Measurements from ENCODE around the gene FSHR. TPM values are rescaled to one million over a fixed set of nuclear protein-coding genes. Genes with fewer than 3 reads are reported as not detected.

FSHR gene
- total and polyA plus RNA-seq, 4 donors: not detected

DNA sequence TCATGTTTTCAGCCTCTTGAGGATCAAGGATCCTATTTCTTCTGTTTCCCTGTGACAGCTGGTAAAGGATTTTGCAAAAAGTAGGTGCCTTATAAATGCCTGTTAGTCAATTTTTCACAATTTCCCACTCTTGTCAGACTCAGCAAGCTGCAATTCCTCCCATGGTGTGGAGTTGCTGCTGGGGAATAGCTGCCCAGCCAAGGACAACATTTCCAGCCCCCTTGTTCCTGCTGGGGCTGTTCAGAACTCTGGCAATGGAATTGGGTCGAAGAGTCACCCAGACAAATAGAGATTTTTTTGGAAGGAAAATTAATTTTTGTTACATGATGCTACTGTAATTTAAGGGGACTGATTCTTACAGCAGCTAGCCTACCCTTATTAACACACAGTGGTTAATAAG lies 43.7 kb downstream of the FSHR start:
- no peaks in the 10 kb centered on the region for H3K27me3 ChIP-seq (ENCODE audit: control insufficient read depth in 4 of 4, insufficient read depth in 4 of 4, low read length in 3 of 4)
- DNase-seq (ENCODE audit: low spot score): no peak
- no peak overlapping the region for H3K27ac ChIP-seq (ENCODE audit: low read depth in 1 of 2, low read length in 2 of 2)
- 56% methylated on average over 1 of the region's 1 CpG for WGBS
- H3K4me1 ChIP-seq (ENCODE audit: control insufficient read depth in 4 of 4, insufficient read depth in 4 of 4, low read length in 3 of 4): no peaks in the 10 kb centered on the region
- TF ChIP-seq REST (IDR thresholded peaks at IDR 0.05) (no peak), ZBTB33 (IDR thresholded peaks at IDR 0.05) (no peak), JUND (IDR thresholded peaks at IDR 0.05) (no peak), YY1 (IDR thresholded peaks at IDR 0.05) (no peak), MAX (IDR thresholded peaks at IDR 0.05) (no peak), RAD21 (IDR thresholded peaks at IDR 0.05) (no peak), FOXA1 (IDR thresholded peaks at IDR 0.05) (no peak), RXRA (IDR thresholded peaks at IDR 0.05) (no peak), HNF4A (conservative IDR thresholded peaks at IDR 0.05) (no peak), GABPA (IDR thresholded peaks at IDR 0.05 in 1 of 2, conservative IDR thresholded peaks at IDR 0.05 in 1 of 2) (no peak), HNF4G (IDR thresholded peaks at IDR 0.05) (no peak), EGR1 (IDR thresholded peaks at IDR 0.05; ENCODE audit: low read depth in 2 of 2) (no peak)
- TF ChIP-seq, protein P1, sequence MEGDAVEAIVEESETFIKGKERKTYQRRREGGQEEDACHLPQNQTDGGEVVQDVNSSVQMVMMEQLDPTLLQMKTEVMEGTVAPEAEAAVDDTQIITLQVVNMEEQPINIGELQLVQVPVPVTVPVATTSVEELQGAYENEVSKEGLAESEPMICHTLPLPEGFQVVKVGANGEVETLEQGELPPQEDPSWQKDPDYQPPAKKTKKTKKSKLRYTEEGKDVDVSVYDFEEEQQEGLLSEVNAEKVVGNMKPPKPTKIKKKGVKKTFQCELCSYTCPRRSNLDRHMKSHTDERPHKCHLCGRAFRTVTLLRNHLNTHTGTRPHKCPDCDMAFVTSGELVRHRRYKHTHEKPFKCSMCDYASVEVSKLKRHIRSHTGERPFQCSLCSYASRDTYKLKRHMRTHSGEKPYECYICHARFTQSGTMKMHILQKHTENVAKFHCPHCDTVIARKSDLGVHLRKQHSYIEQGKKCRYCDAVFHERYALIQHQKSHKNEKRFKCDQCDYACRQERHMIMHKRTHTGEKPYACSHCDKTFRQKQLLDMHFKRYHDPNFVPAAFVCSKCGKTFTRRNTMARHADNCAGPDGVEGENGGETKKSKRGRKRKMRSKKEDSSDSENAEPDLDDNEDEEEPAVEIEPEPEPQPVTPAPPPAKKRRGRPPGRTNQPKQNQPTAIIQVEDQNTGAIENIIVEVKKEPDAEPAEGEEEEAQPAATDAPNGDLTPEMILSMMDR (IDR thresholded peaks at IDR 0.05; ENCODE audit: low read depth, low read length, missing input control): no peak
- no peaks in the 10 kb centered on the region for H3K36me3 ChIP-seq (ENCODE audit: control insufficient read depth in 4 of 4, insufficient read depth in 3 of 4, low read depth in 1 of 4, low read length in 3 of 4)
- no peak overlapping the region for H3K9ac ChIP-seq (ENCODE audit: low read depth in 1 of 2, low read length in 2 of 2)
- no peak overlapping the region for H3K4me3 ChIP-seq (ENCODE audit: low read depth in 1 of 3, low read length in 3 of 3)
- H3K9me3 ChIP-seq (ENCODE audit: control insufficient read depth in 4 of 4, low read length in 3 of 4): no peaks in the 10 kb centered on the region

GRCh38 chr2:49108851-49109250 lies 45.5 kb downstream of the FSHR start:
- WGBS: 79% methylated on average over 3 of the region's 3 CpGs
- no peaks in the 10 kb centered on the region for H3K4me1 ChIP-seq (ENCODE audit: control insufficient read depth in 4 of 4, insufficient read depth in 4 of 4, low read length in 3 of 4)
- H3K27ac ChIP-seq (ENCODE audit: low read depth in 1 of 2, low read length in 2 of 2): no peak overlapping the region
- DNase-seq (ENCODE audit: low spot score): no peak
- no peaks in the 10 kb centered on the region for H3K36me3 ChIP-seq (ENCODE audit: control insufficient read depth in 4 of 4, insufficient read depth in 3 of 4, low read depth in 1 of 4, low read length in 3 of 4)
- H3K9ac ChIP-seq (ENCODE audit: low read depth in 1 of 2, low read length in 2 of 2): no peak overlapping the region
- TF ChIP-seq TAF1 (conservative IDR thresholded peaks at IDR 0.05) (no peak), GABPA (IDR thresholded peaks at IDR 0.05 in 1 of 2, conservative IDR thresholded peaks at IDR 0.05 in 1 of 2) (no peak), HNF4G (IDR thresholded peaks at IDR 0.05) (no peak), RXRA (IDR thresholded peaks at IDR 0.05) (no peak), REST (IDR thresholded peaks at IDR 0.05) (no peak), NR2F2 (IDR thresholded peaks at IDR 0.05) (no peak), JUND (IDR thresholded peaks at IDR 0.05) (no peak), EGR1 (IDR thresholded peaks at IDR 0.05; ENCODE audit: low read depth in 2 of 2) (no peak), MAX (IDR thresholded peaks at IDR 0.05) (no peak), FOXA1 (IDR thresholded peaks at IDR 0.05) (no peak), FOXA2 (IDR thresholded peaks at IDR 0.05) (no peak), ZBTB33 (IDR thresholded peaks at IDR 0.05) (no peak), RAD21 (IDR thresholded peaks at IDR 0.05) (no peak), YY1 (IDR thresholded peaks at IDR 0.05) (no peak), HNF4A (conservative IDR thresholded peaks at IDR 0.05) (no peak)
- TF ChIP-seq, protein P2, sequence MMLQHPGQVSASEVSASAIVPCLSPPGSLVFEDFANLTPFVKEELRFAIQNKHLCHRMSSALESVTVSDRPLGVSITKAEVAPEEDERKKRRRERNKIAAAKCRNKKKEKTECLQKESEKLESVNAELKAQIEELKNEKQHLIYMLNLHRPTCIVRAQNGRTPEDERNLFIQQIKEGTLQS (IDR thresholded peaks at IDR 0.05): no peak
- no peaks in the 10 kb centered on the region for H3K27me3 ChIP-seq (ENCODE audit: control insufficient read depth in 4 of 4, insufficient read depth in 4 of 4, low read length in 3 of 4)
- no peaks in the 10 kb centered on the region for H3K9me3 ChIP-seq (ENCODE audit: control insufficient read depth in 4 of 4, low read length in 3 of 4)
- no peak overlapping the region for H3K4me3 ChIP-seq (ENCODE audit: low read depth in 1 of 3, low read length in 3 of 3)
